HG03280 (cell line): ENCODE results near the gene CAMK2A.

ENCODE experiments used
- ATAC-seq: cut with Tn5 transposase; IDR thresholded peaks from one replicate; pipeline ENCODE4 v1.9.1; 2021; ENCODE audit warnings: mild to moderate bottlenecking, moderate library complexity; ENCODE audit not compliant: unreplicated experiment

CAMK2A gene

GRCh38 chr5:150316320-150316719, 26.7 kb upstream of the CAMK2A start:
- ATAC-seq = no peak

GRCh38 chr5:150315245-150315644, 25.7 kb upstream of the CAMK2A start:
- no peak for ATAC-seq

GRCh38 chr5:150313921-150314716, 24.5 kb upstream of the CAMK2A start:
- ATAC-seq = no peak

GRCh38 chr5:150313501-150313900, 23.9 kb upstream of the CAMK2A start:
- ATAC-seq = no peak

GRCh38 chr5:150312518-150312917, 22.9 kb upstream of the CAMK2A start:
- no peak for ATAC-seq

- ATAC-seq = no peak
These were observed 21.6 kb upstream of the CAMK2A start for GRCh38 chr5:150311015-150311692.

GRCh38 chr5:150310246-150310645, 20.7 kb upstream of the CAMK2A start:
- no peak for ATAC-seq

GRCh38 chr5:150309886-150310239, 20.3 kb upstream of the CAMK2A start:
- no peak for ATAC-seq

GRCh38 chr5:150309101-150309885, 19.7 kb upstream of the CAMK2A start:
- no peak for ATAC-seq

- ATAC-seq = no peak
These were observed 18.2 kb upstream of the CAMK2A start for GRCh38 chr5:150307617-150308426.

- no peak for ATAC-seq
These were observed 17.2 kb upstream of the CAMK2A start for GRCh38 chr5:150306775-150307174.

- ATAC-seq = no peak
These were observed 16.0 kb upstream of the CAMK2A start for GRCh38 chr5:150305557-150305956.

- ATAC-seq = no peak
These were observed 15.5 kb upstream of the CAMK2A start for GRCh38 chr5:150305095-150305494.

- ATAC-seq = no peak
These were observed 15.0 kb upstream of the CAMK2A start for GRCh38 chr5:150304481-150305081.

- no peak for ATAC-seq
These were observed 14.2 kb upstream of the CAMK2A start for GRCh38 chr5:150303660-150304386.

GRCh38 chr5:150303070-150303615, 13.6 kb upstream of the CAMK2A start:
- no peak for ATAC-seq

GRCh38 chr5:150302301-150303069, 12.9 kb upstream of the CAMK2A start, which contains the start of gene ARSI:
Gene ARSI (minus strand): TSS chr5:150302905. CDS start chr5:150302373, 532 bp downstream.
- no peak for ATAC-seq

- ATAC-seq = no peak
These were observed 12.3 kb upstream of the CAMK2A start for GRCh38 chr5:150301901-150302300.

- ATAC-seq = no peak
These were observed 11.6 kb upstream of the CAMK2A start for GRCh38 chr5:150301170-150301505.
